Tibial nerve (tissue), 4 donors: ENCODE measurements around the gene IQCC. TPM values are rescaled to one million over a fixed set of nuclear protein-coding genes. Genes with fewer than 3 reads are reported as not detected.

Experiments used
- DNase-seq, 2 donors: peaks; one replicate each; pipeline ENCODE4 v3.0.0-alpha.2; 2019; ENCODE audit warnings: low spot score in 2 of 2
- H3K27ac ChIP-seq, 4 donors: fragments of 200-600 bp; sonication (generic) in 3 of 4; one replicate each; pipeline ENCODE4 v1.5.1; 2017 to 2019; ENCODE audit warnings: mild to moderate bottlenecking in 1 of 4
- H3K27me3 ChIP-seq, 2 donors: fragments of 200-600 bp; sonication (generic) in 1 of 2; one replicate each; pipeline versions ENCODE4 v1.5.1 to v1.6.0; 2017 to 2019
- H3K36me3 ChIP-seq, 3 donors: fragments of 200-600 bp; sonication (generic); one replicate each; pipeline ENCODE4 v1.5.1; 2018 to 2019
- H3K4me1 ChIP-seq, 4 donors: fragments of 200-600 bp; sonication (generic) in 3 of 4; one replicate each; pipeline ENCODE4 v1.5.1; 2017 to 2019
- H3K4me3 ChIP-seq, 4 donors: fragments of 200-600 bp; sonication (generic) in 3 of 4; one replicate each; pipeline ENCODE4 v1.5.1; 2017 to 2019; ENCODE audit warnings: mild to moderate bottlenecking in 1 of 4, moderate library complexity in 1 of 4
- H3K9me3 ChIP-seq, 4 donors: fragments of 200-600 bp; sonication (generic) in 3 of 4; one replicate each; pipeline ENCODE4 v1.5.1; 2017 to 2019
- EP300 ChIP-seq, 2 donors: sonication (generic); formaldehyde crosslinking; IDR thresholded peaks; one replicate each; pipeline ENCODE4 v1.6.1; 2017; ENCODE audit warnings: antibody characterized with exemption in 2 of 2, mild to moderate bottlenecking in 1 of 2
- POLR2A ChIP-seq, 2 donors: fragments of 450-650 bp; IDR thresholded peaks; one replicate each; pipeline ENCODE4 v1.6.1; 2017; ENCODE audit warnings: antibody characterized with exemption in 2 of 2, mild to moderate bottlenecking in 2 of 2, moderate library complexity in 2 of 2
- WGBS, 2 donors: methylation state at CpG; one replicate each; pipeline ENCODE4 v1.1.5; 2018; 5-methylcytosine and 5-hydroxymethylcytosine counted together
- total RNA-seq, 4 donors: library from RNA; depleted of rRNA; stranded (reverse); fragments of >200 nt; gene quantifications; one replicate each; pipeline ENCODE4 v1.1.0, GENCODE V29; 2016
- TF ChIP-seq, protein P1 (sequence below), 5 experiments: fragments of 200-600 bp in 3 of 5; fragments of 450-650 bp in 2 of 5; sonication (generic) in 3 of 5; IDR thresholded peaks; one replicate each; pipeline ENCODE4 v1.5.1; 2016 to 2019; ENCODE audit warnings: antibody characterized with exemption in 5 of 5, mild to moderate bottlenecking in 3 of 5, moderate library complexity in 2 of 5

Gene IQCC
- total RNA-seq, 4 donors from 2014 or later: 2.4 to 4.7 (median 3.7) TPM

GRCh38 chr1:32215629-32216480 lies 10.4 kb downstream of the IQCC start:
- H3K4me1 ChIP-seq: peaks cover 0 to 31% (median 2%) of the 10 kb centered on the region in 4 donors
- peak overlapping the region in 2 of 4 donors; percentile 3 to 59 for H3K27ac ChIP-seq
- no peaks in the 10 kb centered on the region for H3K9me3 ChIP-seq
- no peaks in the 10 kb centered on the region for H3K27me3 ChIP-seq
- no peak overlapping the region for H3K4me3 ChIP-seq
- peaks cover 0 to 78% (median 0%) of the 10 kb centered on the region in 3 donors for H3K36me3 ChIP-seq
- TF ChIP-seq POLR2A (IDR thresholded peaks at IDR 0.05) (no peak), EP300 (IDR thresholded peaks at IDR 0.05) (no peak)
- TF ChIP-seq, protein P1, sequence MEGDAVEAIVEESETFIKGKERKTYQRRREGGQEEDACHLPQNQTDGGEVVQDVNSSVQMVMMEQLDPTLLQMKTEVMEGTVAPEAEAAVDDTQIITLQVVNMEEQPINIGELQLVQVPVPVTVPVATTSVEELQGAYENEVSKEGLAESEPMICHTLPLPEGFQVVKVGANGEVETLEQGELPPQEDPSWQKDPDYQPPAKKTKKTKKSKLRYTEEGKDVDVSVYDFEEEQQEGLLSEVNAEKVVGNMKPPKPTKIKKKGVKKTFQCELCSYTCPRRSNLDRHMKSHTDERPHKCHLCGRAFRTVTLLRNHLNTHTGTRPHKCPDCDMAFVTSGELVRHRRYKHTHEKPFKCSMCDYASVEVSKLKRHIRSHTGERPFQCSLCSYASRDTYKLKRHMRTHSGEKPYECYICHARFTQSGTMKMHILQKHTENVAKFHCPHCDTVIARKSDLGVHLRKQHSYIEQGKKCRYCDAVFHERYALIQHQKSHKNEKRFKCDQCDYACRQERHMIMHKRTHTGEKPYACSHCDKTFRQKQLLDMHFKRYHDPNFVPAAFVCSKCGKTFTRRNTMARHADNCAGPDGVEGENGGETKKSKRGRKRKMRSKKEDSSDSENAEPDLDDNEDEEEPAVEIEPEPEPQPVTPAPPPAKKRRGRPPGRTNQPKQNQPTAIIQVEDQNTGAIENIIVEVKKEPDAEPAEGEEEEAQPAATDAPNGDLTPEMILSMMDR (IDR thresholded peaks at IDR 0.05): peak; percentile 54 to 64 (median 63)
- peak in 1 of 2 donors; percentile 56 for DNase-seq
- 78 to 79% methylated on average over 10 of the region's 10 CpGs for WGBS, 2 donors

GRCh38 chr1:32216566-32216965 lies 11.1 kb downstream of the IQCC start:
- Histone ChIP-seq H3K4me1 (peaks cover 0 to 38% (median 9%) of the 10 kb centered on the region in 4 donors), H3K4me3 (no peak overlapping the region), H3K36me3 (peaks cover 0 to 78% (median 0%) of the 10 kb centered on the region in 3 donors), H3K9me3 (no peaks in the 10 kb centered on the region), H3K27ac (no peak overlapping the region), H3K27me3 (no peaks in the 10 kb centered on the region)
- no peak for DNase-seq
- WGBS, 2 donors: 86 to 91% methylated on average over 5 of the region's 5 CpGs
- TF ChIP-seq EP300 (IDR thresholded peaks at IDR 0.05) (no peak), POLR2A (IDR thresholded peaks at IDR 0.05) (no peak)
- TF ChIP-seq, protein P1 (IDR thresholded peaks at IDR 0.05): no peak

GRCh38 chr1:32219022-32219421 lies 13.6 kb downstream of the IQCC start:
- Histone ChIP-seq H3K27me3 (no peaks in the 10 kb centered on the region), H3K27ac (no peak overlapping the region), H3K4me1 (peaks cover 0 to 50% (median 23%) of the 10 kb centered on the region in 4 donors), H3K4me3 (no peak overlapping the region), H3K36me3 (peaks cover 0 to 65% (median 0%) of the 10 kb centered on the region in 3 donors), H3K9me3 (no peaks in the 10 kb centered on the region)
- TF ChIP-seq POLR2A (IDR thresholded peaks at IDR 0.05): no peak
- TF ChIP-seq, protein P1 (IDR thresholded peaks at IDR 0.05): no peak
- no peak for TF ChIP-seq EP300 (IDR thresholded peaks at IDR 0.05)
- DNase-seq: no peak
- 74 to 80% methylated on average over 7 of the region's 7 CpGs for WGBS, 2 donors

- WGBS, 2 donors: 82 to 88% methylated on average over 4 of the region's 4 CpGs
- peaks cover 0 to 66% (median 10%) of the 10 kb centered on the region in 3 donors for H3K36me3 ChIP-seq
Measured at GRCh38 chr1:32220746-32221580, 15.5 kb downstream of the IQCC start.

More at GRCh38 chr1:32220746-32221580, 15.5 kb downstream of the IQCC start:
- Histone ChIP-seq H3K9me3 (no peaks in the 10 kb centered on the region), H3K27me3 (no peaks in the 10 kb centered on the region), H3K4me3 (peak overlapping the region; percentile 68 to 99 (median 84)), H3K4me1 (peaks cover 0 to 54% (median 23%) of the 10 kb centered on the region in 4 donors), H3K27ac (peak overlapping the region in 2 of 4 donors; percentile 92 to 96)
- TF ChIP-seq, protein P1 (IDR thresholded peaks at IDR 0.05): no peak
- TF ChIP-seq POLR2A (IDR thresholded peaks at IDR 0.05) (no peak), EP300 (IDR thresholded peaks at IDR 0.05) (no peak)
- DNase-seq: no peak
